Stomach (tissue), 9 donors: ENCODE results near the gene DEPDC5. TPM values are rescaled to one million over a fixed set of nuclear protein-coding genes. Genes with fewer than 3 reads are reported as not detected.
"Not testable (repeated sequence)": the region's sequence is repeated elsewhere in the genome, so short reads cannot be mapped to it uniquely, and the experiment has no call there.

Experiments
- DNase-seq, 2 donors: peaks; one replicate each; pipeline versions ENCODE4 v3.0.0 to v3.0.0-alpha.2; 2013 to 2019
- H3K27ac ChIP-seq, 5 donors: fragments of 200-600 bp in 4 of 5; sonication (generic) in 4 of 5; one replicate each; pipeline ENCODE4 v1.5.1; 2013 to 2019; ENCODE audit warnings: mild to moderate bottlenecking in 1 of 5, moderate library complexity in 1 of 5
- H3K27me3 ChIP-seq, 3 donors: fragments of 200-600 bp; sonication (generic); one replicate each; pipeline ENCODE4 v1.5.1; 2017 to 2019; ENCODE audit warnings: mixed run types in 1 of 3
- H3K36me3 ChIP-seq, 4 donors: fragments of 200-600 bp; sonication (generic); 1 replicate in 3 of 4; 2 replicates in 1 of 4; pipeline ENCODE4 v1.5.1; 2016 to 2019
- H3K4me1 ChIP-seq, 4 donors: fragments of 200-600 bp; sonication (generic); one replicate each; pipeline ENCODE4 v1.5.1; 2016 to 2019
- H3K4me3 ChIP-seq, 4 donors: fragments of 200-600 bp; sonication (generic) in 3 of 4; one replicate each; pipeline ENCODE4 v1.5.1; 2016 to 2019; ENCODE audit warnings: mild to moderate bottlenecking in 1 of 4
- H3K9me3 ChIP-seq, 4 donors: fragments of 200-600 bp; sonication (generic); one replicate each; pipeline ENCODE4 v1.5.1; 2016 to 2019
- CTCF ChIP-seq, 7 experiments: fragments of 450-650 bp in 4 of 7; fragments of 200-600 bp in 3 of 7; sonication (generic) in 3 of 7; IDR thresholded peaks; one replicate each; pipeline ENCODE4 v1.5.1; 2016 to 2019; ENCODE audit warnings: antibody characterized with exemption in 7 of 7, control low read depth in 2 of 7, mild to moderate bottlenecking in 1 of 7
- EP300 ChIP-seq: sonication (generic); formaldehyde crosslinking; IDR thresholded peaks from one replicate; pipeline ENCODE4 v1.6.1; 2017; ENCODE audit warnings: antibody characterized with exemption
- POLR2A ChIP-seq, 4 donors: fragments of 450-650 bp; IDR thresholded peaks; one replicate each; pipeline ENCODE4 v1.6.1; 2016; ENCODE audit warnings: antibody characterized with exemption in 4 of 4, control low read depth in 2 of 4, mild to moderate bottlenecking in 1 of 4, moderate library complexity in 1 of 4
- POLR2AphosphoS5 ChIP-seq, 3 donors: sonication (generic); formaldehyde crosslinking; IDR thresholded peaks; one replicate each; pipeline ENCODE4 v1.6.1; 2016; ENCODE audit warnings: antibody characterized with exemption in 3 of 3
- WGBS, 5 donors: extraction: QIAGEN DNeasy Blood & Tissue Kit in 3 of 5; methylation state at CpG; one replicate each; pipeline versions ENCODE4 v1.1.5 to v1.1.7; 2013 to 2018; 5-methylcytosine and 5-hydroxymethylcytosine counted together
- intact Hi-C: fragments of 100-400 bp; cut with DNase I; formaldehyde crosslinking; loops from one replicate; pipeline ENCODE4 v1.15.1; 2023; ENCODE audit warnings: low total_unique reads
- polyA plus RNA-seq, 3 donors: library from polyadenylated mRNA; stranded (reverse); fragments of 200-250 nt; gene quantifications; one replicate each; pipeline ENCODE4 v1.2.3, GENCODE V29; 2013
- total RNA-seq, 5 donors: library from RNA; depleted of rRNA; stranded (reverse); fragments of >200 nt; gene quantifications; one replicate each; pipeline versions ENCODE4 v1.1.0 to v1.2.3, GENCODE V29; 2014 to 2016
- donor health status: healthy with polysubstance abuse.
- donor health status: Bipolar disorder and iron deficiency.
- donor health status: healthy.

The DEPDC5 gene
- total and polyA plus RNA-seq, 8 donors: 4.7 to 39.1 (median 20.2) TPM

GRCh38 chr22:31802575-31802974 is 48.8 kb downstream of the DEPDC5 start:
- Histone ChIP-seq H3K27me3 (no peaks in the 10 kb centered on the region), H3K36me3 (peaks cover 67 to 98% (median 98%) of the 10 kb centered on the region in 4 donors), H3K4me1 (no peaks in the 10 kb centered on the region), H3K9me3 (no peaks in the 10 kb centered on the region), H3K27ac (no peak overlapping the region), H3K4me3 (no peak overlapping the region)
- DNase-seq: no peak
- intact Hi-C loops: no loop called here
- no peak for TF ChIP-seq EP300
- no peak for TF ChIP-seq POLR2AphosphoS5 (IDR thresholded peaks at IDR 0.05)
- TF ChIP-seq CTCF (IDR thresholded peaks at IDR 0.05): no peak
- no peak for TF ChIP-seq POLR2A (IDR thresholded peaks at IDR 0.05)
- WGBS, 5 donors: 94 to 97% (median 96%) methylated on average over 7 of the region's 7 CpGs

- intact Hi-C loops: no loop called here
- Histone ChIP-seq H3K27ac (no peak overlapping the region), H3K4me1 (no peaks in the 10 kb centered on the region), H3K9me3 (no peaks in the 10 kb centered on the region), H3K27me3 (no peaks in the 10 kb centered on the region), H3K36me3 (peaks cover 66 to 98% (median 98%) of the 10 kb centered on the region in 4 donors), H3K4me3 (no peak overlapping the region)
- 94 to 97% (median 96%) methylated on average over 4 of the region's 4 CpGs for WGBS, 5 donors
- TF ChIP-seq EP300 (no peak), CTCF (IDR thresholded peaks at IDR 0.05) (no peak)
- DNase-seq: no peak
Measured at GRCh38 chr22:31806751-31807150, 52.9 kb downstream of the DEPDC5 start.

- peak in 1 of 2 donors; percentile 46 for DNase-seq
- Histone ChIP-seq H3K9me3 (no peaks in the 10 kb centered on the region), H3K4me3 (no peak overlapping the region), H3K27me3 (no peaks in the 10 kb centered on the region), H3K4me1 (peaks cover 0 to 12% (median 0%) of the 10 kb centered on the region in 4 donors), H3K36me3 (peaks cover 56 to 100% (median 97%) of the 10 kb centered on the region in 4 donors), H3K27ac (peak overlapping the region in 1 of 5 donors; percentile 36)
- 49 to 66% (median 61%) methylated on average over 6 of the region's 6 CpGs for WGBS, 5 donors
- intact Hi-C loops: no loop called here
- no peak for TF ChIP-seq CTCF (IDR thresholded peaks at IDR 0.05)
- TF ChIP-seq POLR2A (IDR thresholded peaks at IDR 0.05): no peak
- TF ChIP-seq POLR2AphosphoS5 (IDR thresholded peaks at IDR 0.05): no peak
- no peak for TF ChIP-seq EP300
Measured at GRCh38 chr22:31812977-31813605, 59.3 kb downstream of the DEPDC5 start.

GRCh38 chr22:31813898-31814297 is 60.1 kb downstream of the DEPDC5 start:
- Histone ChIP-seq H3K4me1 (peaks cover 0 to 12% (median 0%) of the 10 kb centered on the region in 4 donors), H3K36me3 (peaks cover 64 to 100% (median 97%) of the 10 kb centered on the region in 4 donors)
- H3K27ac ChIP-seq, H3K4me3 ChIP-seq, H3K27me3 ChIP-seq, DNase-seq, intact Hi-C loops, H3K9me3 ChIP-seq: not testable (repeated sequence)
- 72 to 88% (median 76%) methylated on average over 7 of the region's 7 CpGs for WGBS, 5 donors

DNA sequence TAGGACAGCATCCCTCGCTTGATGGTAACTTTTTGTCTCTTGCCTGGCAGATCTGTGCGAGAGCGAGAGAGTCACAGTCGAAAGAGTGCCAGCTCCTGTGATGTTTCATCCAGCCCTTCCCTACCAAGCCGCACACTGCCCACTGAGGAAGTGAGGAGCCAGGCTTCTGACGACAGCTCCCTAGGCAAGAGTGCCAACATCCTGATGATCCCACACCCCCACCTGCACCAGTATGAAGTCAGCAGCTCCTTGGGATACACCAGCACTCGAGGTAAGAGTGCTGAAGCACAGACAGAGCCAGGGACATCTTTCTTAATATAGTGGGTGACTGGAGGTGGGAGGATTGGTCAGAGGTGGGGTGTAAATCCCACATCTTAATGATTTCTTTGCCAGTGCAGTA is 61.1 kb downstream of the DEPDC5 start:
- Histone ChIP-seq H3K4me3 (no peak overlapping the region), H3K27ac (no peak overlapping the region), H3K9me3 (no peaks in the 10 kb centered on the region), H3K27me3 (no peaks in the 10 kb centered on the region), H3K36me3 (peaks cover 67 to 100% (median 97%) of the 10 kb centered on the region in 4 donors), H3K4me1 (peaks cover 0 to 12% (median 0%) of the 10 kb centered on the region in 4 donors)
- TF ChIP-seq EP300: no peak
- TF ChIP-seq CTCF (IDR thresholded peaks at IDR 0.05): no peak
- TF ChIP-seq POLR2AphosphoS5 (IDR thresholded peaks at IDR 0.05): no peak
- no peak for TF ChIP-seq POLR2A (IDR thresholded peaks at IDR 0.05)
- intact Hi-C loops: no loop called here
- DNase-seq: no peak
- WGBS, 5 donors: 93 to 96% (median 95%) methylated on average over 7 of the region's 7 CpGs

- Histone ChIP-seq H3K4me1 (peaks cover 0 to 12% (median 0%) of the 10 kb centered on the region in 4 donors), H3K36me3 (peaks cover 68 to 100% (median 97%) of the 10 kb centered on the region in 4 donors)
- H3K4me3 ChIP-seq, intact Hi-C loops, H3K27ac ChIP-seq, H3K27me3 ChIP-seq, H3K9me3 ChIP-seq: not testable (repeated sequence)
- DNase-seq: peak in 1 of 2 donors; percentile 16
- 80 to 93% (median 92%) methylated on average over 4 of the region's 4 CpGs for whole genome bisulfite sequencing, 5 donors
Measured at GRCh38 chr22:31815383-31815814, 61.6 kb downstream of the DEPDC5 start.
